Activated CD8-positive, alpha-beta memory T cell treated with anti-CD3 and anti-CD28 coated beads, Interleukin-2, amount 50 U/mL, for 24 hours (primary cell): ENCODE data around the gene PAPSS2.
"Not testable (repeated sequence)": the region's sequence is repeated elsewhere in the genome, so short reads cannot be mapped to it uniquely, and the experiment has no call there.

Experiments used
- DNase-seq: peaks from one replicate; pipeline ENCODE4 v3.0.0-alpha.2; 2020; ENCODE audit errors: extremely low read depth

Gene PAPSS2

GRCh38 chr10:87642988-87643387 lies 16.7 kb upstream of the PAPSS2 start:
- no peak for DNase-seq

DNA sequence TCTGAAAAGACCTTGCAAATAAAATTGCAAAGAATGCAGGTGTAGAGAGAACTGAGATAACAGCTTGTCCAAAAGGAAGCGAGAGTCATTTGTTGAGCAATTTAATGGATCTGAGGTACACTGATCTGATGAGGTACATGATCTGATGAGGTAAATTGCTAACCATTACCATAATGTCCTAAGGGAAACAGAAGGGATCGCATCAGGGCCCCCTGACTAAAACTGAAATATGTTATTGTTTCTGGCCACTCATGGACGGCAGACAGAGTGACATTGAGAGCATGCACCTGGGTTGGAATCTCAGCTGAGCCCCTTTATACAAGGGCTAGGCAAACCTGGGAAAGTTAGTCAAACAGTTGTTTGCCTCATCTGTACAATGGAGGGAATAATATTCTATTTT lies 15.8 kb upstream of the PAPSS2 start:
- DNase-seq = no peak

GRCh38 chr10:87644500-87644899 lies 15.2 kb upstream of the PAPSS2 start:
- DNase-seq = not testable (repeated sequence)

DNA sequence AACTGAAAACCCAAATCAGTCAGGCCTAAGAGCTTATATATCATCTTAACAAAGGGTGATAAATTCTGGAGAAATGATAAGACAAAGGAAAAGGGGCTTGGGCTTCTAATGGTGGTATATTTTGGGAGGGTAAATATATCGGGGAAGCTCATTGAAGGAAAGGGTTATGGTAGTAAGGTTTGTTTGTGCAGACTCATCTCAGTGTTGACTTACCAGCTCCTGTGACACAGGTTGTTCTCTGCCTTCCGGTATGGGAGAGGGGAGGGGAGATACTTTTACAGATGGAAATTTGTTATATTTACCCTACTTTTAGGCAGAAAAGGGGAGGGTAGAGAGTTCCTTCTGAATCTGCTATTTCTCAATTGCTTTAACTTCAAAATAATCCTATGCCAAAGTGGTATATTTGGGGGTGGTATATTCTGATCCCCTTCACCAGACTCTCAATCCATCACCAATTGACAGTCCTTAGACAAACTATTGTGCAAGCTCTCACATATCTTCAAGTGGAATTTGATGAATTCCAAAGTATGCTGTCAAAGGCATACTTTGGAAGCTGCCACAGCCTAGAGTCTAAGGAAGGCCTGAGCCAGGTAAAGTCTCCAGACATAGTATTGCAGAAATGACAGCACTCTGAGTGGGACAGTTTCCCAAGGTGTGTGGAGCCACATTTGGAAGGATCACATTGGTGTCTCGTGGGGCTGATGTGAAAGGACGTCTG lies 13.3 kb upstream of the PAPSS2 start:
- DNase-seq = no peak

DNA sequence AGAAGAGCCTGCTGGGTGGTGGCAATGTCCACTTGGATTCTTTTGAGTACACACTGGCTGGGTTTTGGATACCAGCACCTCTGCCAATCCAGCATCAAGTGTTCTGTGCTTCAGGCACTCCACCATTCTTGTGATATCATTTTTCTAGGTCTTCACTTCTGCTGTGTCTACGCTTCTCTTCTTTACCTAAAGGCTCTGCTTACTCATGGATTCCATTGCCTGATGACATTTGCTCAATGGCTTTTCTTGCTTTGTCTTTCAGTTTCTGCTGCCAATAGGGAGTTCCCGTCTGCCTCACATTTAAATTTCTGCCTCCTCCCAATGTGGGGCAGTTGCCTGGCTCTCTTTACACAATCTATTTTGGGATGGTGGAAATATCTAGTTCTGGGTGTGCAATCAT lies 12.7 kb upstream of the PAPSS2 start:
- no peak for DNase-seq

GRCh38 chr10:87650838-87651589 lies 8.7 kb upstream of the PAPSS2 start:
- no peak for DNase-seq

GRCh38 chr10:87651801-87652200 lies 7.9 kb upstream of the PAPSS2 start:
- DNase-seq = no peak

GRCh38 chr10:87652261-87652660 lies 7.4 kb upstream of the PAPSS2 start:
- no peak for DNase-seq

GRCh38 chr10:87654212-87654611 lies 5.5 kb upstream of the PAPSS2 start:
- no peak for DNase-seq

GRCh38 chr10:87656431-87657072 lies 3.1 kb upstream of the PAPSS2 start:
- DNase-seq = no peak

- DNase-seq = no peak
These were observed 2.3 kb upstream of the PAPSS2 start for GRCh38 chr10:87657371-87657770.

- DNase-seq = no peak
These were observed 1.3 kb upstream of the PAPSS2 start for GRCh38 chr10:87658321-87658795.

GRCh38 chr10:87658858-87659555 lies 671 bp upstream of the PAPSS2 start:
- DNase-seq = no peak

DNA sequence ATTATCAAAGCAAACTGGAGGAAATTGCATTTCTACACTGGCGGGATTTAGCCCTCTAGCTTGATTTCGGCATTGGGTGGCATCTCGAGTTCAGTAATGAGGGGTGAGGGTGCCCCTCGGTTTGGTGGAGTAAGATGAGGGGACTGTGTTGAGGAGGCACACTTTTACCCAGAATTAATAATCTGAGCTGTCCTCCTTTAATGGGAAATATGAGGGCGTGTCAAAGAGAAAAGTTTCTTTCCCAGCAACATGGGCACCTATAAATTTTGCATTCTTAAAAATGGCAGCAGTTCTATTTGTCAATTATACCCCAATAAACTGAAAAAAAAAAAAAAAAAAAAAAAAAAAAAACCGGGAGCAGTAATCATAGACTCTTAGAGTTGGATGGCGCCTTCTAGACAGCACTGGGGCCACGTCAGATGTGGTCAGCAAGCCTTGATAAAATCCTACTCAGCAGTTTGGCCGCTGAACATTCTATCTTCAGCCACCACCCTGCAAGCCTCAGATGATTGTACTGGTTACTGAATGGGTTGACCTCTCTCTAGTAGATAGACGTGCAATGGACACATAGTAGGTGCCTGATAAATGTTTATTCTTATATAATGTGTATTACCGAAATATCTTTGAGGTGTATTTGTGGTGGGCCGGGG lies 931 bp downstream of the PAPSS2 start:
- no peak for DNase-seq

GRCh38 chr10:87661861-87662785 lies 2.4 kb downstream of the PAPSS2 start:
- DNase-seq = no peak

DNA sequence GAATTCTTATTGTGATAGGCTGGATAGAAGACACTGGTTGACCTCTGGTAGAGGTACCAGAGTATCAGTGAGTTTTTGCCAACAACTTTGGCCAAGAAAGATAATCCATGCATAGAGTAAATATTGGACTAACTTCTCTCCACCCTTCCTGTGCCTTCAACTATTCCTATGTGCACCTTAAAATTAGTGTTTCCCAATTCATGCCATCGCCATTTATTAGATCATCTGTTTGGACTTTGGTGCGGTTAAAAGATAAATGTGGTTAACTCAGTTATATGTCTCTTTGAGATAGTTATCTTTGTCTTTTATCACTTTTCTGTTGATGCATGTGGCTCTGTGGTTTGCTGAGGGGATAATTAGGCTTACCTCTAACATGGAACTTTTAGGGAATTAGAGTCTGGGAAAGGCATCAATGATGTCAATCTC lies 4.6 kb downstream of the PAPSS2 start:
- DNase-seq = no peak

- DNase-seq = no peak
These were observed 7.8 kb downstream of the PAPSS2 start for GRCh38 chr10:87667493-87667892.

GRCh38 chr10:87668324-87669074 lies 8.8 kb downstream of the PAPSS2 start:
- DNase-seq = no peak

DNA sequence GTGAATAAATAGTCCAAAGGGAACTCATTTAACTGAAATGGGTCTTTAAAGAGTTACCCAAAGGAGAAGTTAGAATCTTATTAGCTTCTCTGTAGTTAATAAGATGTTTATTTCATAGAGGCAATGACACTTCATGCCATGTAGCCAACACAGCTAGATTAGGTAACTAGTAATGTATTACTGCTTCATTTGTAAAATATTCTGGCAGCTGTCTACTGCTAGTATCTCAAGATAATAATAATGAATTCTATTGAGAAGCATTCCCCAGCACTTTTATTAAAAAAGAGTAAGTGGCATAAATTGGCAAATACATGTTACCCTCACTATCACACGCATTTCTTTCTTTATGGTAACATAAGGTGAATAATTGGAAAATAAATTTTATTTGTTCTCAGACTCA lies 10.1 kb downstream of the PAPSS2 start:
- no peak for DNase-seq

GRCh38 chr10:87670586-87670985 lies 10.9 kb downstream of the PAPSS2 start:
- no peak for DNase-seq
